Bronchial epithelial cell (primary cell): Measurements from ENCODE around the gene SEMA5B. TPM values are rescaled to one million over a fixed set of nuclear protein-coding genes. Genes with fewer than 3 reads are reported as not detected.

Experiments
- DNase-seq: peaks from one replicate; pipeline ENCODE4 v3.0.0-alpha.2; 2010; ENCODE audit warnings: low read depth
- FAIRE-seq: peaks from 2 replicates; lab custom pipeline; 2011; peaks lifted over from hg19 to GRCh38; lab: Jason Lieb, UNC
- H3K27me3 ChIP-seq: 2 replicates; pipeline ENCODE4 v1.5.1; 2011; ENCODE audit warnings: low read length; ENCODE audit not compliant: control insufficient read depth, insufficient read depth
- H3K36me3 ChIP-seq: 2 replicates; pipeline ENCODE4 v1.5.1; 2011; ENCODE audit warnings: low read length; ENCODE audit not compliant: control insufficient read depth, insufficient read depth
- H3K4me3 ChIP-seq: 2 replicates; pipeline ENCODE4 v1.5.1; 2011; ENCODE audit warnings: mild to moderate bottlenecking, low read depth, low read length, control low read depth
- total RNA-seq: library from RNA; depleted of rRNA; stranded (reverse); fragments of >200 nt; gene quantifications from 2 replicates; pipeline ENCODE4 v1.2.1, GENCODE V29; 2014
- TF ChIP-seq, protein P1 (sequence below): IDR thresholded peaks from 2 replicates; pipeline ENCODE4 v1.5.1; 2011; ENCODE audit warnings: mild to moderate bottlenecking, moderate library complexity, low read length, control low read depth, inconsistent platforms; ENCODE audit not compliant: insufficient read depth, severe bottlenecking

The SEMA5B gene
- total RNA-seq, 1 donor from 2014 or later = under 0.01 TPM

DNA sequence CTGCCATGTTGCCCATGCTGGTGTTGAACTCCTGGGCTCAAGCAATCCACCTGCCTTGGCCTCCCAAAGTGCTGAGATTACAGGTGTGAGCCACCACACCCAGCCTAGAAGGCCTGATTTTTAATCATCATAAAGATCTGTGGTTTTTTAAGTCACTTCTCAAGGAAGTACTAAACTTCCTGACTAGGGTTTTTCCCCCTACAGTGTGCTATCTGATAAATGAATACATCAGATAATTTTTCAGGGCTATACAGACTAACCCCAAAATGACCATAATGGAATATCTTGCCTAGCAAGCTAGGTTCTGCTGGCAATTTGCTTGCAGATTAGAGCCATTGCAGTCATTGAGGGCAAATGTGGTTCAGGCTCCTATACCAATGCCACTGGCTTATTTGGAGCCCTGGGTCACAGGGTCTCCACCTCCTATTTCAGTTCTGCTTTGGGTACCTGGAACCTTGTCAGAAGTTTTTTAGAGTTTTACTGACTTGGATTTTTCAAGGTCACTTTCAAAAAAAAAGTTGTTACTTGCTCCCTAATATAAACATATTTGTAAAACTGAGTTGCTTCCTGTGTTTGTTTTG lies 151.9 kb downstream of the SEMA5B start:
- H3K27me3 ChIP-seq = no peaks in the 10 kb centered on the region
- TF ChIP-seq, protein P1, sequence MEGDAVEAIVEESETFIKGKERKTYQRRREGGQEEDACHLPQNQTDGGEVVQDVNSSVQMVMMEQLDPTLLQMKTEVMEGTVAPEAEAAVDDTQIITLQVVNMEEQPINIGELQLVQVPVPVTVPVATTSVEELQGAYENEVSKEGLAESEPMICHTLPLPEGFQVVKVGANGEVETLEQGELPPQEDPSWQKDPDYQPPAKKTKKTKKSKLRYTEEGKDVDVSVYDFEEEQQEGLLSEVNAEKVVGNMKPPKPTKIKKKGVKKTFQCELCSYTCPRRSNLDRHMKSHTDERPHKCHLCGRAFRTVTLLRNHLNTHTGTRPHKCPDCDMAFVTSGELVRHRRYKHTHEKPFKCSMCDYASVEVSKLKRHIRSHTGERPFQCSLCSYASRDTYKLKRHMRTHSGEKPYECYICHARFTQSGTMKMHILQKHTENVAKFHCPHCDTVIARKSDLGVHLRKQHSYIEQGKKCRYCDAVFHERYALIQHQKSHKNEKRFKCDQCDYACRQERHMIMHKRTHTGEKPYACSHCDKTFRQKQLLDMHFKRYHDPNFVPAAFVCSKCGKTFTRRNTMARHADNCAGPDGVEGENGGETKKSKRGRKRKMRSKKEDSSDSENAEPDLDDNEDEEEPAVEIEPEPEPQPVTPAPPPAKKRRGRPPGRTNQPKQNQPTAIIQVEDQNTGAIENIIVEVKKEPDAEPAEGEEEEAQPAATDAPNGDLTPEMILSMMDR = no peak
- DNase-seq (no peak), FAIRE-seq (no peak)
- H3K36me3 ChIP-seq = no peaks in the 10 kb centered on the region
- no peak overlapping the region for H3K4me3 ChIP-seq

DNA sequence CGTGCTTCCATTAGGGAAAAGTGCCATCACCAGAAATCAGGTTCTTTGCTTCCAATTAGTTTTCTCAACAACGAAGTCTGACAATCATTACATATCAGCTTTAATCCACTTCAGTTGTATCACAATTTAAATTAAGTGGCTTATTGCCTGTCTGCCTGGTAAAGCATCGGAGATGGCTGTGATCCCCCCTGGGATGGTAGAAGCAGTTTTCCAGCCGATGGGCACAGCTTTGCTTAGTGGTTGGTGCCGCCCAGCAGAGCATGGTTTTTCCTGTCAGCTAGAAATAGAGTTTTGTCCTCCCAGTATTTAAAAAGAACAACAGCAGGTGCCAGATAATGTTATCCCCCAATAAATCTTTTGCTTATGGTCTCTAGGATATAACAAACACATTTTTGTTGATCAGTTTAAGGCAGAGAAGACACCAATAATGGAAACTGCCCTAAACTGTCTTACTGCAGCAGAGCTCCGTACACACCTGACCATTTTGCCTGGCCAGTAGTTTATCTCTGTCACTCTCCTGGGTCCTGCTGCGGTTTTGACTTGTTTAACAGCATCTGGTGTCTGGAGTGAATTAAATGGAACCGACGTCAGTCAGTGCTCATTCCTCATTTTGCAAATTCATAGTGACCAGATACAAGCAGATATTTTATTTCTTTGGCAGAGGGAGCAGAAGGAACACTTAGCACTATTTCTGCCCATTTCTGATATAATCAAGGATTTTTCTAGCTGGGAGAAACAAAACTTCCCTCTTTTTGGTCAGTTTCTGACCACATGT lies 153.6 kb downstream of the SEMA5B start:
- Histone ChIP-seq H3K36me3 (no peaks in the 10 kb centered on the region), H3K27me3 (no peaks in the 10 kb centered on the region), H3K4me3 (no peak overlapping the region)
- TF ChIP-seq, protein P1 = no peak
- FAIRE-seq (no peak), DNase-seq (no peak)

DNA sequence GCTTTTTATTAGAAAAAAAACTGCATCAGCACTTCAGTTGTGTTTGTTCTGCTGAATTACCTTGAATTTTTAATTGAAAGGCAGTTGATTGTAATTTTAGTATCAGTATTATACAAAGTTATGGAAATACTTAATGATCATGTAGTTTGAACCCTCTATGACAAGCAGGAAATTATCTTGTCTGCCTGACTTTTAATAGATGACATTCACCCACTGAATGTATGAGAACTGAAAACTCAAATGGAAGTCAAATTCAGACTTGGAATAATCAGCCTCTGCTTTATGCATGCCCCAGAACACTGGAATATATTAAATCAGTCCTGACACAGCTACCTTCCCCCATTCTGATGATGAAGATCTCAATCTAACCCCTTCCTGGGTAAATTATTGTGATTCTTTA lies 159.2 kb downstream of the SEMA5B start:
- FAIRE-seq (no peak), DNase-seq (no peak)
- TF ChIP-seq, protein P1 = no peak
- Histone ChIP-seq H3K4me3 (no peak overlapping the region), H3K27me3 (no peaks in the 10 kb centered on the region), H3K36me3 (no peaks in the 10 kb centered on the region)

DNA sequence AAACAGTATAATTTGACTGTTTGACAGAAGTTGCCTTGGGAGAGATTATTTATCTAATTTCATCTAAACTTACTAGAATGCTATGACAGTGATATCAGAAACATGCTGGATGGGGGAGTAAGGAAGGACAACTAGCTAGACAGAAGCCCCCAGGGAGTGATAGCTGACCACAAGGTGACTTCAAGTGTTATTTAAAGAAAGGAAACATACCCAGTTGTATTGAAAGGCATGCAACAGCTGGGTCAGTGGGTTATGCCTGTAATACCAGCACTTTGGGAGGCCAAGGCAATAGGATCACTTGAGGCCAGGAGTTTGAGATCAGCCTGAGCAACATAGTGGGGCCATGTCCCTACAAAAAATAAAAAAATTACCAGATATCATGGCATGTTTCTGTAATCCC lies 163.1 kb downstream of the SEMA5B start:
- Histone ChIP-seq H3K36me3 (peaks cover 2% of the 10 kb centered on the region), H3K4me3 (no peak overlapping the region), H3K27me3 (no peaks in the 10 kb centered on the region)
- no peak for DNase-seq
- TF ChIP-seq, protein P1 = no peak
- FAIRE-seq = no peak

DNA sequence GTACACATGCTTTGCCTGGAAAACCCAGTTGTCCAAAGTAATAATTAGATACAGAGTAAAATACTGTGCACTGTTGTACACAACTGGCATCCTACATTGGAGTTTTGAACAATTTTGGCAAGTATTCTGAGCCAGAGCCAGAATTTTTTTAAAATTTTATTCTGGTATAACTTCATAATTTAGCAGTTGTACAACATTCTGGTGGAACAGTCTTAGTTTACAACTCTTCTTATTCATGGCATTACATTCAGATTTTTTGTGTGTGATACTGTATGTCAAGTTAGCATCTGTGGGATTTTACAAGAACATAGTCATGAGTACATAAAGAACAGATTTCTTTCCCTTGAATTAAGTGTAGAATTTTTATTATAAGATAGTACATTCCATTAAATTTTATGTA lies 165.2 kb downstream of the SEMA5B start:
- TF ChIP-seq, protein P1 = no peak
- no peak for FAIRE-seq
- H3K27me3 ChIP-seq = no peaks in the 10 kb centered on the region
- peaks cover 2% of the 10 kb centered on the region for H3K36me3 ChIP-seq
- no peak overlapping the region for H3K4me3 ChIP-seq
- DNase-seq = no peak

Other genes with a start within 250 kb of the SEMA5B start
- 11.3 and 12.0 TPM in 2 replicates for gene HSPBAP1, start 233.9 kb downstream of the SEMA5B start, total RNA-seq
- 21.6 and 26.4 TPM in 2 replicates for gene SLC49A4, start 232.7 kb downstream of the SEMA5B start, total RNA-seq
- gene PDIA5, start 39.3 kb upstream of the SEMA5B start, total RNA-seq = 29.2 and 32.4 TPM in 2 replicates
- 44.0 and 44.8 TPM in 2 replicates for gene SEC22A, start 174.2 kb upstream of the SEMA5B start, total RNA-seq